ENCODE results near the gene IL27RA. TPM values are rescaled to one million over a fixed set of nuclear protein-coding genes. Genes with fewer than 3 reads are reported as not detected.
A peak's percentile ranks its signal among the peaks of the same experiment; 100 is the strongest.
"Not testable (repeated sequence)": the region's sequence is repeated elsewhere in the genome, so short reads cannot be mapped to it uniquely, and the experiment has no call there.

Gene IL27RA
- total RNA-seq, 1 experiment from 2014 or later, result 6.0 TPM

GRCh38 chr19:14033946-14034345 is 2.4 kb downstream of the IL27RA start:
- ChIA-PET CTCF (no interaction called here), POLR2A (ENCODE audit: low non-redundant PET) (interaction anchor here (0.6 kb wide), 1 partner anchor 40 kb away, joined by 3 read pairs; no protein-coding TSS in a partner anchor)
- DNase-seq (ENCODE audit: low spot score), result no peak
- TF ChIP-seq, protein P1, sequence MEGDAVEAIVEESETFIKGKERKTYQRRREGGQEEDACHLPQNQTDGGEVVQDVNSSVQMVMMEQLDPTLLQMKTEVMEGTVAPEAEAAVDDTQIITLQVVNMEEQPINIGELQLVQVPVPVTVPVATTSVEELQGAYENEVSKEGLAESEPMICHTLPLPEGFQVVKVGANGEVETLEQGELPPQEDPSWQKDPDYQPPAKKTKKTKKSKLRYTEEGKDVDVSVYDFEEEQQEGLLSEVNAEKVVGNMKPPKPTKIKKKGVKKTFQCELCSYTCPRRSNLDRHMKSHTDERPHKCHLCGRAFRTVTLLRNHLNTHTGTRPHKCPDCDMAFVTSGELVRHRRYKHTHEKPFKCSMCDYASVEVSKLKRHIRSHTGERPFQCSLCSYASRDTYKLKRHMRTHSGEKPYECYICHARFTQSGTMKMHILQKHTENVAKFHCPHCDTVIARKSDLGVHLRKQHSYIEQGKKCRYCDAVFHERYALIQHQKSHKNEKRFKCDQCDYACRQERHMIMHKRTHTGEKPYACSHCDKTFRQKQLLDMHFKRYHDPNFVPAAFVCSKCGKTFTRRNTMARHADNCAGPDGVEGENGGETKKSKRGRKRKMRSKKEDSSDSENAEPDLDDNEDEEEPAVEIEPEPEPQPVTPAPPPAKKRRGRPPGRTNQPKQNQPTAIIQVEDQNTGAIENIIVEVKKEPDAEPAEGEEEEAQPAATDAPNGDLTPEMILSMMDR (conservative IDR thresholded peaks at IDR 0.05; ENCODE audit: low read depth, low read length), result no peak
- TF ChIP-seq EZH2 (IDR thresholded peaks at IDR 0.05; ENCODE audit: borderline replicate concordance, low read depth, low read length, poor library complexity, severe bottlenecking), result no peak
- H3K27ac ChIP-seq (ENCODE audit: low read depth, low read length, poor library complexity, severe bottlenecking), result no peak overlapping the region
- BruUV-seq (replicated peaks), result no TSS peak
- no peaks in the 10 kb centered on the region for H3K36me3 ChIP-seq (ENCODE audit: insufficient read depth, low read length, poor library complexity, severe bottlenecking)
- H3K4me1 ChIP-seq (ENCODE audit: insufficient read depth, low read length, poor library complexity, severe bottlenecking), result no peaks in the 10 kb centered on the region
- no peaks in the 10 kb centered on the region for H3K27me3 ChIP-seq (replicated peaks; ENCODE audit: insufficient read depth, low read depth, low read length, poor library complexity)
- H3K4me3 ChIP-seq (ENCODE audit: low read depth, low read length, poor library complexity, severe bottlenecking), result no peak overlapping the region
- intact Hi-C loops (cut with micrococcal nuclease; ENCODE audit: unreplicated experiment), result loop anchor here (5.0 kb wide), 1 partner anchor 152 kb away; no protein-coding TSS in a partner anchor
- H3K9me3 ChIP-seq (ENCODE audit: low read depth, low read length, poor library complexity, severe bottlenecking), result no peaks in the 10 kb centered on the region

GRCh38 chr19:14035159-14035558 is 3.6 kb downstream of the IL27RA start:
- POLR2A ChIA-PET (ENCODE audit: low non-redundant PET); H3K4me3 ChIP-seq (ENCODE audit: low read depth, low read length, poor library complexity, severe bottlenecking); H3K9me3 ChIP-seq (ENCODE audit: low read depth, low read length, poor library complexity, severe bottlenecking); H3K27ac ChIP-seq (ENCODE audit: low read depth, low read length, poor library complexity, severe bottlenecking); H3K27me3 ChIP-seq (replicated peaks; ENCODE audit: insufficient read depth, low read depth, low read length, poor library complexity); DNase-seq (ENCODE audit: low spot score); BruUV-seq (replicated peaks); H3K4me1 ChIP-seq (ENCODE audit: insufficient read depth, low read length, poor library complexity, severe bottlenecking); H3K36me3 ChIP-seq (ENCODE audit: insufficient read depth, low read length, poor library complexity, severe bottlenecking); intact Hi-C loops (cut with micrococcal nuclease; ENCODE audit: unreplicated experiment): not testable (repeated sequence)
- CTCF ChIA-PET, result interaction anchor here (0.6 kb wide), 1 partner anchor 157 kb away, joined by 3 read pairs; no protein-coding TSS in a partner anchor
- TF ChIP-seq, protein P1 (conservative IDR thresholded peaks at IDR 0.05; ENCODE audit: low read depth, low read length), result 0 out of 2 replicates have a peak, but pooled peaks have one; percentile 18

DNA sequence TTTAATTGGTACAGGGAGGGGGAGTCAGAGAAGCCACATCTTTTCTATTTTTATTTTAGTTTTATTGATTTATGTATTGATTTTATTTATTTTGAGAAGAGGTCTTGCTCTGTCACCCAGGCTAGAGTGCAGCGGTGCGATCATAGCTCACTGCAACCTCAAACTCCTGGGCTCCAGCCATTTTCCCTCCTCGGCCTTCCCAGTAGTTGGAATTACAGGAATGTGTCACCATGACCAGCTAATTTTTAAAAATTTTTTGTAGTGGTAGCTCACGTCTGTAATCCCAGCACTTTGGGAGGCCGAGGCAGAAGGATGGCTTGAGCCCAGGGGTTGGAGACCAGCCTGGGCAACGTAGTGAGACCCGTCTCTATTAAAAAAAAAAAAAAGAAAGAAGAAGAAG is 4.1 kb downstream of the IL27RA start:
- DNase-seq (ENCODE audit: low spot score), result no peak
- BruUV-seq (replicated peaks), result no TSS peak

More for the DNA sequence above, 4.1 kb downstream of the IL27RA start:
- no peaks in the 10 kb centered on the region for H3K9me3 ChIP-seq (ENCODE audit: low read depth, low read length, poor library complexity, severe bottlenecking)
- POLR2A ChIA-PET (ENCODE audit: low non-redundant PET), result no interaction called here
- intact Hi-C loops (cut with micrococcal nuclease; ENCODE audit: unreplicated experiment), result no loop called here
- H3K4me3 ChIP-seq (ENCODE audit: low read depth, low read length, poor library complexity, severe bottlenecking), result no peak overlapping the region
- no peak overlapping the region for H3K27ac ChIP-seq (ENCODE audit: low read depth, low read length, poor library complexity, severe bottlenecking)
- no peaks in the 10 kb centered on the region for H3K27me3 ChIP-seq (replicated peaks; ENCODE audit: insufficient read depth, low read depth, low read length, poor library complexity)
- no peaks in the 10 kb centered on the region for H3K4me1 ChIP-seq (ENCODE audit: insufficient read depth, low read length, poor library complexity, severe bottlenecking)
- CTCF ChIA-PET, result no interaction called here
- no peaks in the 10 kb centered on the region for H3K36me3 ChIP-seq (ENCODE audit: insufficient read depth, low read length, poor library complexity, severe bottlenecking)
- TF ChIP-seq, protein P1 (conservative IDR thresholded peaks at IDR 0.05; ENCODE audit: low read depth, low read length), result no peak
- TF ChIP-seq EZH2 (IDR thresholded peaks at IDR 0.05; ENCODE audit: borderline replicate concordance, low read depth, low read length, poor library complexity, severe bottlenecking), result no peak

Data from A673 (cell line).